Measurements from ENCODE around the gene EDC3. TPM values are rescaled to one million over a fixed set of nuclear protein-coding genes. Genes with fewer than 3 reads are reported as not detected.
A peak's percentile ranks its signal among the peaks of the same experiment; 100 is the strongest.
"Not testable (repeated sequence)": the region's sequence is repeated elsewhere in the genome, so short reads cannot be mapped to it uniquely, and the experiment has no call there.

EDC3 gene
- 10 to 100 TPM; 38.3 to 43.7 (median 39.9) TPM for polyA plus RNA-seq (ENCODE audit: insufficient read depth in 1 of 5, insufficient read length in 5 of 5, low replicate concordance in 1 of 5)
- long read RNA-seq, donor 1, transcript EDC3-201 (7 exons, 3,763 nt): major isoform, 6 of 6 reads
- long read RNA-seq, donor 1, partial matches to known transcripts: 0 of 6 reads
- long read RNA-seq, donor 1, other reads (novel, unspliced or antisense): 0 of 6 reads
- long read RNA-seq, donor 2, transcript EDC3-201 (7 exons, 3,763 nt): major isoform, 5 of 8 reads
- long read RNA-seq, donor 2, partial matches to known transcripts: 0 of 8 reads
- long read RNA-seq, donor 2, other reads (novel, unspliced or antisense): 0 of 8 reads
- long read RNA-seq, donor 3, partial matches to known transcripts: 5 of 10 reads
- long read RNA-seq, donor 3, other reads (novel, unspliced or antisense): 0 of 10 reads
- long read RNA-seq, donor 4, transcript EDC3-201 (7 exons, 3,763 nt): major isoform, 11 of 13 reads
- long read RNA-seq, donor 4, partial matches to known transcripts: 0 of 13 reads
- long read RNA-seq, donor 4, other reads (novel, unspliced or antisense): 0 of 13 reads
- long read RNA-seq, donor 5, transcript EDC3-201 (7 exons, 3,763 nt): major isoform, 6 of 32 reads
- long read RNA-seq, donor 5, partial matches to known transcripts: 17 of 32 reads
- long read RNA-seq, donor 5, other reads (novel, unspliced or antisense): 0 of 32 reads
- long read RNA-seq, donor 6, transcript EDC3-201 (7 exons, 3,763 nt): major isoform, 9 of 30 reads
- long read RNA-seq, donor 6, partial matches to known transcripts: 16 of 30 reads
- long read RNA-seq, donor 6, other reads (novel, unspliced or antisense): 0 of 30 reads
- long read RNA-seq, donor 7, transcript EDC3-201 (7 exons, 3,763 nt): major isoform, 13 of 18 reads
- long read RNA-seq, donor 7, partial matches to known transcripts: 0 of 18 reads
- long read RNA-seq, donor 7, other reads (novel, unspliced or antisense): 0 of 18 reads
- long read RNA-seq, donor 8, transcript EDC3-201 (7 exons, 3,763 nt): major isoform, 5 of 7 reads
- long read RNA-seq, donor 8, partial matches to known transcripts: 0 of 7 reads
- long read RNA-seq, donor 8, other reads (novel, unspliced or antisense): 0 of 7 reads

GRCh38 chr15:74695597-74696397, at the start of gene EDC3:
Gene EDC3 (minus strand): TSS chr15:74696024. CDS start chr15:74675124, 20,900 bp downstream.
- peak; percentile 86 to 87 for DNase-seq

GRCh38 chr15:74742422-74742821, 46.6 kb upstream of the EDC3 start:
- DNase-seq: no peak

GRCh38 chr15:74738239-74738638, 42.4 kb upstream of the EDC3 start:
- DNase-seq: not testable (repeated sequence)

- DNase-seq: no peak
These were observed 39.5 kb upstream of the EDC3 start for GRCh38 chr15:74735305-74735704.

- DNase-seq: no peak
These were observed 37.4 kb upstream of the EDC3 start for GRCh38 chr15:74733269-74733668.

GRCh38 chr15:74732846-74733245, 37.0 kb upstream of the EDC3 start:
- no peak for DNase-seq

GRCh38 chr15:74730619-74731316, 34.9 kb upstream of the EDC3 start:
- DNase-seq: no peak

- not testable (repeated sequence) for DNase-seq
These were observed 33.5 kb upstream of the EDC3 start for GRCh38 chr15:74729372-74729771.

GRCh38 chr15:74728699-74729098, 32.9 kb upstream of the EDC3 start:
- not testable (repeated sequence) for DNase-seq

GRCh38 chr15:74727727-74728126, 31.9 kb upstream of the EDC3 start:
- no peak for DNase-seq

- no peak for DNase-seq
These were observed 30.9 kb upstream of the EDC3 start for GRCh38 chr15:74726774-74727164.

- DNase-seq: no peak
These were observed 30.3 kb upstream of the EDC3 start for GRCh38 chr15:74725845-74726773.

GRCh38 chr15:74725225-74725774, 29.5 kb upstream of the EDC3 start, which contains the start of gene CYP1A1:
Gene CYP1A1 (minus strand): TSS chr15:74725528. CDS start chr15:74723097, 2,431 bp downstream.
- DNase-seq: no peak

GRCh38 chr15:74724570-74725224, 28.9 kb upstream of the EDC3 start:
- no peak for DNase-seq

GRCh38 chr15:74723754-74724334, 28.0 kb upstream of the EDC3 start:
- peak in 1 of 2 donors; percentile 16 for DNase-seq

- no peak for DNase-seq
These were observed 27.4 kb upstream of the EDC3 start for GRCh38 chr15:74723187-74723586.

- DNase-seq: no peak
These were observed 26.8 kb upstream of the EDC3 start for GRCh38 chr15:74722591-74722990.

GRCh38 chr15:74716651-74717050, 20.8 kb upstream of the EDC3 start:
- DNase-seq: no peak

Measured in right lung (tissue), 10 donors.